ENCODE measurements around the gene TMEM178B. TPM values are rescaled to one million over a fixed set of nuclear protein-coding genes. Genes with fewer than 3 reads are reported as not detected.
"Not testable (repeated sequence)": the region's sequence is repeated elsewhere in the genome, so short reads cannot be mapped to it uniquely, and the experiment has no call there.

The TMEM178B gene
- total and polyA plus RNA-seq, 9 donors, result 0.10 to 1.6 (median 0.30) TPM

DNA sequence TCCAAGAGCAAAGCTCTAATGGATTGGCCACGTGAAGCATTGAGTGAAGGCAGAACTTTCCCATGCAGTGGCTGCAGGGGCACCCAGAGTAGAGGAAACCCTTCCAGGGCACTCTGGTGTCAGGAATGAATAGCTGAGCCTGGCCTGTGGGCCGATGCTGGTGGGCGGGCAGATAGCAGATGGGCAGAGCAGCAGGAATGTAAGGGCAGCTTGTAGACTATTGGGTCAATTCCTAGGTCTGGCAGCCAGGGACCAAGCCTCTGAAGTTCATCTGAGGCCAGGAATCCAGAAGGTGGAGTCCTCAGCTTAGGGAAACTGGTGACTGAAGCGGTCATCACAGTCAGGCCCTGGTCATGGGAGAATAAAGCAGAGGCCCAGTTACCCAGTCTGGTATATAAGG, 115.4 kb downstream of the TMEM178B start:
- no peak overlapping the region for H3K4me3 ChIP-seq
- no peaks in the 10 kb centered on the region for H3K36me3 ChIP-seq
- TF ChIP-seq, protein P1, sequence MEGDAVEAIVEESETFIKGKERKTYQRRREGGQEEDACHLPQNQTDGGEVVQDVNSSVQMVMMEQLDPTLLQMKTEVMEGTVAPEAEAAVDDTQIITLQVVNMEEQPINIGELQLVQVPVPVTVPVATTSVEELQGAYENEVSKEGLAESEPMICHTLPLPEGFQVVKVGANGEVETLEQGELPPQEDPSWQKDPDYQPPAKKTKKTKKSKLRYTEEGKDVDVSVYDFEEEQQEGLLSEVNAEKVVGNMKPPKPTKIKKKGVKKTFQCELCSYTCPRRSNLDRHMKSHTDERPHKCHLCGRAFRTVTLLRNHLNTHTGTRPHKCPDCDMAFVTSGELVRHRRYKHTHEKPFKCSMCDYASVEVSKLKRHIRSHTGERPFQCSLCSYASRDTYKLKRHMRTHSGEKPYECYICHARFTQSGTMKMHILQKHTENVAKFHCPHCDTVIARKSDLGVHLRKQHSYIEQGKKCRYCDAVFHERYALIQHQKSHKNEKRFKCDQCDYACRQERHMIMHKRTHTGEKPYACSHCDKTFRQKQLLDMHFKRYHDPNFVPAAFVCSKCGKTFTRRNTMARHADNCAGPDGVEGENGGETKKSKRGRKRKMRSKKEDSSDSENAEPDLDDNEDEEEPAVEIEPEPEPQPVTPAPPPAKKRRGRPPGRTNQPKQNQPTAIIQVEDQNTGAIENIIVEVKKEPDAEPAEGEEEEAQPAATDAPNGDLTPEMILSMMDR (IDR thresholded peaks at IDR 0.05), result no peak
- TF ChIP-seq POLR2A (IDR thresholded peaks at IDR 0.05) (no peak), EP300 (IDR thresholded peaks at IDR 0.05) (no peak)
- no peaks in the 10 kb centered on the region for H3K4me1 ChIP-seq (ENCODE audit: insufficient read depth)
- H3K27me3 ChIP-seq, result no peaks in the 10 kb centered on the region
- 76 to 84% (median 78%) methylated on average over 4 of the region's 4 CpGs for WGBS, 3 donors
- H3K27ac ChIP-seq, result no peak overlapping the region
- no peaks in the 10 kb centered on the region for H3K9me3 ChIP-seq
- intact Hi-C loops (cut with DNase I), result no loop called here
- no peak for DNase-seq

DNA sequence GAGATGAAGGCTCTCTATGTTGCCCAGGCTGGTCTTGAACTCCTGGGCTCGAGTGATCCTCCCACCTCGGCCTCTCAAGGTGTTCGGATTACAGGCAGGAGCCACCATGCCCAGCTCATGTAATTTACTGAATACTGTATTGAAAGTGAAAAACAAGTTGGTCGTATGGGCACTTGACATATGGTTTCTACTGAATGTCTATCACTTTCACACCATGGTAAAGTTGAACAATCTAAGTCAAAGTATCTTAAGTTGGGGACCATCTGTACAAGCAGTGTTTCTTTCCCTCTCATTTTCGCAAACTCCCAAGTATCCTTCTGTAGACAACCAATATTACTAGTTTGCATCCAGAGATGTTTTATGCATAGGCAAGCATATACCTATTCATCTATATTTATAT, 116.6 kb downstream of the TMEM178B start:
- Histone ChIP-seq H3K27ac (no peak overlapping the region), H3K27me3 (no peaks in the 10 kb centered on the region), H3K9me3 (no peaks in the 10 kb centered on the region), H3K4me3 (no peak overlapping the region), H3K36me3 (no peaks in the 10 kb centered on the region), H3K4me1 (ENCODE audit: insufficient read depth) (no peaks in the 10 kb centered on the region)
- TF ChIP-seq POLR2A (IDR thresholded peaks at IDR 0.05) (no peak), EP300 (IDR thresholded peaks at IDR 0.05) (no peak)
- TF ChIP-seq, protein P1 (IDR thresholded peaks at IDR 0.05), result no peak
- intact Hi-C loops (cut with DNase I), result no loop called here
- 66 to 89% (median 88%) methylated on average over 5 of the region's 5 CpGs for WGBS, 3 donors
- DNase-seq, result no peak

DNA sequence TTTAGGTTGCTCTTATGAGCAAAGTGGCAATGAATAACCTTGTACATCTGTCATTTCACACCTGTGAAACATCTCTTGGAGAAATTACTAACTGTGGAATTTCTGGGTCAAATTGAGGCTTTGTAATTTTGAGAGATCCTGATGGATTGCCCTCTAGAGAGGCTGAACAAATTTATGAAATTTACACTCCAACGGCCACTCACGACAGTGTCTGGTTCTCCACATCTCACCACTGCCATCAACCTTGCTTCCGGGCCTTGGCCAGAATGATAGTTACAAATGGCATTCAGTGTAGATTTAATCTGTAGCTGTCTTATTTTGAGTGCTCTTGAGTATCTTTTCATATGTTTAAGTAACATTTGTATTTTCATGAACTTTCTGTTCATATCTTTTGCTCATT, 117.4 kb downstream of the TMEM178B start:
- H3K4me1 ChIP-seq (ENCODE audit: insufficient read depth), result no peaks in the 10 kb centered on the region
- no peak for DNase-seq
- no peaks in the 10 kb centered on the region for H3K27me3 ChIP-seq
- TF ChIP-seq EP300 (IDR thresholded peaks at IDR 0.05), result no peak
- intact Hi-C loops (cut with DNase I), result no loop called here
- H3K9me3 ChIP-seq, result no peaks in the 10 kb centered on the region
- no peak overlapping the region for H3K4me3 ChIP-seq
- no peak overlapping the region for H3K27ac ChIP-seq
- H3K36me3 ChIP-seq, result no peaks in the 10 kb centered on the region
- WGBS, 3 donors, result 54 to 79% (median 67%) methylated on average over 3 of the region's 3 CpGs

DNA sequence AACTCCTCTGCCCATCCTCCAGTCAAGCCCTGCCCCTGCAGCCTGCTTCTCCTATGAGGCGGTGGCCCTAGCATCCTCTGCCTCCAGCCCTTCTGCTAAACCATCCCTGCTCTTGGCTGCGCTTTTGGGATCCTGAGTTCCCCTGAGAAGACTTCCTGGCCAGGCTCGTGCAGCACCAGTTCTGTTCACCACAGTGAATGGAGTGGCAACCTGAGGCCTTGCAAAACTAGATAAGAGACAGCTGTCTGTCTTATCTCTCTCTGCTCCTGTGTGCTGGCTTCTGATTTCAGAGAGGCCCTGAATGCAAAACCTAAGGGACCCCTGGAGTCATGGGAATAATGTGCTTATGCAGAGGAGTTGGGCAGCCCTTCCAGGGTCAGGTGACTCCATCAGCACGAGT, 119.2 kb downstream of the TMEM178B start:
- Histone ChIP-seq H3K9me3 (no peaks in the 10 kb centered on the region), H3K36me3 (no peaks in the 10 kb centered on the region)

DNA sequence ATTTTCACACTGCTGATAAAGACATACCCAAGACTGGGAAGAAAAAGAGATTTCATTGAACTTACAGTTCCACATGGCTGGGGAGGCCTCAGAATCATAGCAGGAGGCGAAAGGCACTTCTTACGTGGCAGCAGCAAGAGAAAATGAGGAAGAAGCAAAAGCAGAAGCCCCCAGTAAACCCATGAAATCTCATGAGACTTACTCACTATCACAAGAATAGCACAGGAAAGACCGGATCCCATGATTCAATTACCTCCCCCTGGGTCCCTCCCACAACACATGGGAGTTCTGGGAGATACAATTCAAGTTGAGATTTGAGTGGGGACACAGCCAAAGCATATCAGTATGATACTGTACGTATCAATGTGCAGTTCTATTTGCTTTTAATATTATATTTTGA, 121.9 kb downstream of the TMEM178B start:
- intact Hi-C loops (cut with DNase I); H3K4me1 ChIP-seq (ENCODE audit: insufficient read depth); H3K27ac ChIP-seq; DNase-seq; H3K9me3 ChIP-seq; H3K4me3 ChIP-seq; H3K36me3 ChIP-seq; H3K27me3 ChIP-seq: not testable (repeated sequence)
- WGBS, 3 donors, result 66 to 76% (median 76%) methylated on average over 4 of the region's 4 CpGs

More for the DNA sequence above, 119.2 kb downstream of the TMEM178B start:
- H3K4me3 ChIP-seq, result no peak overlapping the region
- TF ChIP-seq, protein P1 (IDR thresholded peaks at IDR 0.05), result no peak
- TF ChIP-seq EP300 (IDR thresholded peaks at IDR 0.05) (no peak), POLR2A (IDR thresholded peaks at IDR 0.05) (no peak)
- H3K4me1 ChIP-seq (ENCODE audit: insufficient read depth), result no peaks in the 10 kb centered on the region
- DNase-seq, result no peak
- intact Hi-C loops (cut with DNase I), result no loop called here
- no peaks in the 10 kb centered on the region for H3K27me3 ChIP-seq
- 68 to 70% (median 69%) methylated on average over 4 of the region's 4 CpGs for WGBS, 3 donors
- no peak overlapping the region for H3K27ac ChIP-seq

All from ovary (tissue), 9 donors.